Stimulated activated CD4-positive, alpha-beta T cell treated with anti-CD3 and anti-CD28 coated beads, Interleukin-4, amount 100 ng/mL, for 24 hours (primary cell): ENCODE results near the gene DCUN1D1.
"Not testable (repeated sequence)": the region's sequence is repeated elsewhere in the genome, so short reads cannot be mapped to it uniquely, and the experiment has no call there.

ENCODE experiments used
- DNase-seq: peaks from one replicate; pipeline ENCODE4 v3.0.0-alpha.2; 2020

DCUN1D1 gene

GRCh38 chr3:182980204-182981037 is at the start of gene DCUN1D1:
Gene DCUN1D1 (minus strand): TSS chr3:182980538. CDS start chr3:182980489, 49 bp downstream.
- DNase-seq = peak; percentile 88

GRCh38 chr3:183028416-183028815 is 48.1 kb upstream of the DCUN1D1 start:
- no peak for DNase-seq

DNA sequence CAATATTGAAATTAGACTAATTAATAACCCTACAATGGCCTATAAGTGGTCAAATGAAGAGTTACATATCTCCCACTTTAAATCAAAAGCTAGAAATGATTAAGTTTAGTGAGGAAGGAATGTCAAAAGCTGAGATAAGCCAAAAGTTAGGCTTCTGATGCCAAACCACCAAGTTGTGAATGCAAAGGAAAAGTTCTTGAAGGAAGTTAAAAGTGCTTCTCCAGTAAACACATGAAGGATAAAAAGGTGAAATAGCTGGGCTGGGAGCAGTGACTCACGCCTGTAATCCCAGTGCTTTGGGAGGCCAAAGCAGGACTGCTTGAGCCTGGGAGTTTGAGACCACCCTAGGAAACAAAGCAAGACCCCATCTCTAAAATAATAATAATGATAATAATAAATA is 46.9 kb upstream of the DCUN1D1 start:
- no peak for DNase-seq

DNA sequence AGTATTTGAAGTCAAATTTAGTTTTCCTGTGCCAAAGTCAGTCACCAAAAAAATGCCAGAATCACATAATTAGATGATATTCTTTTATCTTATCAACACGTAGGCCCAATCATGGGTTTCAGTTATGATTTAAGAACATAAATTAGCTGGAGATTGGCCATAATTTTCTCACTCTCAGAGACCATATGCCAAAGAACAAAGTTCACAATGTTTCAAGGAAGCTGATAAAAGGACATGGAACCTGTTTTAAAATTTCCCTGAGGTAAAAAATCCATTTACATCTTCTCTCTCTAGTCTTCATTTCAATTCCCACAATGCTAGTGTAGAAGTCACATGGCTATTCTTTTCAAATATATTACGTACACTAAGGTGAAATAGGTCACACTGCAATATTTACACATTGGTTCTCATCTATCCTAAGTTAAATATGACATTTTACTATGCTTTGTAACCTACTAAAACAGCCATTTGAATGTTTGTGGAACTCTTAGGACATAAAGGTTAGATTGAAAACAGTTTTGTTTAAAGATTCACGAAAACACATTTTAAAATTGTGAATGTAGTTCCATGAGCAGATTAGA is 42.7 kb upstream of the DCUN1D1 start:
- DNase-seq = no peak

GRCh38 chr3:183018421-183019192 is 38.3 kb upstream of the DCUN1D1 start:
- no peak for DNase-seq

DNA sequence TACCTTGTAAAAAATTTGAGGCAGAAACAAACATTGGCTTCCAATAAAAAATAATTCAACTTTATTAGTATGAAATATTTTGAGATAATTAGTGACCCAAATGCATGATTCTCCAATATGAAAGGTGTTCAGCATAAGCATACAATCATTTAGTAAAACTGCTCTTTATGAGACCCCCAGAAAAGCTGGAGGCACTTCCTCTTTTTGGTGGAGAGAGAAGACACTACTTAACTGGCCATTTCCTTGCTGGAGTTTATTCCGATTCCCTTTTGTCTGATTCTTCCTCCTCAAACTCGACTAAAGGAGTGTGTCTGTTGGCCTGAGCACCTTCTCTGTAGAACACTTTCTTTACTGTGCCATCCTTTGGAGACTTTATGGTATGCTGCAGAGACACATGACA is 34.8 kb upstream of the DCUN1D1 start:
- DNase-seq = no peak

GRCh38 chr3:183013856-183014255 is 33.5 kb upstream of the DCUN1D1 start:
- DNase-seq = no peak

DNA sequence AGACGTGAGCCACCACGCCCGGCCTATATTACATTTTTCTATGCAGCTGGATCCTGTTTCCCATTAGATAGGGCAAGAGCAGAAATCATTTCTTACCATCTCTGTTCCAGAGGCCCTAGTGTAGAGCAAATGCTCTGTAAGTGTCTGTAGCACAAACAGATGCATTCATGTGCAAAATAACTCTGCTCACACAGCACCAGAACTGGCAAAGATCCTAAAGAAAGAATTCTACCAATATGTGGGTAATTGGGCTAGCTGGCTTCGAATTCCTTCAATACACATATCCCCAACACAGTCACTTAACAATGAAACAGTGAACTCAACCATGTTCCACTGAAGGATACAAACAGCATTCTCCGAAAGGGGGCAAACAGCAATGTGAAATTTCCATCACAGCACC is 32.7 kb upstream of the DCUN1D1 start:
- no peak for DNase-seq

GRCh38 chr3:183008800-183009199 is 28.5 kb upstream of the DCUN1D1 start:
- no peak for DNase-seq

GRCh38 chr3:183008303-183008702 is 28.0 kb upstream of the DCUN1D1 start:
- no peak for DNase-seq

GRCh38 chr3:183006396-183007002 is 26.2 kb upstream of the DCUN1D1 start:
- DNase-seq = no peak

DNA sequence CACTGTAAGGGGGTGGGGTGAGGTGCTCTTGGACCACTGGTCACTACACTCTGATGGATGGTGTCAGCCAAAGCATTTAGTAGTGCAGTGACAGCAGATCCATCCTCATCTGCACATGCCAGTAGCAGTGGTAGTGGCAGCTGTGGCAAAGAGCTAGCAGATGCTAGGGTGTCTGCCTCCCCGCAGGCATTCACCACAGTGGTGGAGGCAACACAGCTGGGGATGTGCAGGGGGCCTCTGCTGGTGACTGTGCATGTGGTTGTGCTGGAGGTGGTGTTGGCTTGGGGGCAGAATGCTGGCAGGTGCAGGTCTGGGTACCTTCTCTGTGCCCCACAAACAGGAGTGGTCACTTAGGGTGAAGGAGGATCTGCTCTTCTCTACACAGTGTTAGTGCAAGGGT is 19.4 kb upstream of the DCUN1D1 start:
- no peak for DNase-seq

DNA sequence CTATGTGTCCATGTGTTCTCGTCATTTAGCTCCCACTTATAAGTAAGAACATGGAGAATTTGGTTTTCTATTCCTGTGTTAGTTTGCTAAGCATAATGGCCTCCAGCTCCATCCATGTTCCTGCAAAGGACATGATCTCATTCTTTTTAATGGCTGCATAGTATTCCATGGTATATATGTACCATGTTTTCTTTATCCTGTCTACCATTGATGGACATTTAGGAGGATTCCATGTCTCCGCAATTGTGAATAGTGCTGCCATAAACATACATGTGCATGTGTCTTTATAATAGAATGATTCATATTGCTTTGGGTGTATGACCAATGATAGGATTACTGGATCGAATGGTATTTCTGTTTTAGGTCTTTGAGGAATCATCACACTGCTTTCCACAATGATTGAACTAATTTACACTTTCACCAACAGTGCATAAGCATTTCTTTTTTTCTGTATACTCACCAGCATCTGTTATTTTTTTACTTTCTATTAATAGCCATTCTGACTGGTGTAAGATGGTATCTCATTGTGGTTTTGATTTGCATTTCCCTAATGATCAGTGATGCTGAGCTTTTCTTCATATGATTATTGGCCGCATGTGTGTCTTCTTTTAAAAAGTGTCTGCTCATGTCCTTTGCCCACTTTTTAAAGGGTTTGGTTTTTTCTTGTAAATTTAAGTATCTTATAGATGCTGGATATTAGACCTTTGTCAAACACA is 13.3 kb upstream of the DCUN1D1 start:
- DNase-seq = not testable (repeated sequence)

DNA sequence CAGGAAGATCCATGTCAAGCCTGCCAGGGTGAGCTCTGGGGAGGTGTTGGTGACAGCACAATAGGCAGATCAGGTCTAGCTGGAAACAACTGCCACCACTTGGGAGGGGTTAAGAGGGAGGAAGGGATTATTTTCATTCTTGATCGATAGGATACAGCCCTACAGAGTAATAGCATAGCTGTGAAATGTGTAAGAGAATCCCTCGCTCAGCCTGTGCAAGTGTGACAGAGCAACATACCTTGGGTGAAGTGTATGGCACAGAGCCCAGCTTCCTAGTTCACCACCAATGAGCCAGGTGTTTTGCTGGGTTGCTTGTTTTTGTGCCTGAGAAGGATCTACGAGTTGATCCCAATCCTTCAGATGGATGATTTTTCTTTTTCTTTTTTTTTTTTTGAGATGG is 9.2 kb upstream of the DCUN1D1 start:
- no peak for DNase-seq

- DNase-seq = no peak
These were observed 5.7 kb upstream of the DCUN1D1 start for GRCh38 chr3:182986021-182986420.

DNA sequence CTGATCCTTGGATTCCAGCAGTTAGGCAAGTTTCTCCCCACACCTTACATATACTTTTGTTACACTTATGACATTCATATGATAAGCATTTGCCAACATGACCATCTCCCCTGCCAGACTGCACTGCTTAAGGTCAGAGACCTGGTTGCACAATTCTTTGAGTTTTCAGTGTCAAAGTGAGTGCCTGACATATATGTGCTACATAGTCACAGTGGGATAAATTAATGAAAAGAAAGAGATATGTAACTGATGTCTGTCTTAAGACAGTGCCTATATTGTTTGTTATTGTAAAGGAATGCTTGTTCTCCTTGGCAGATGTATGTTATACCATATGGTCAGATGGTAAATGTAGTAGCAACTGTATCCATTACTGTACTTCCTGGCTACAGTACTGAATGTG is 3.5 kb upstream of the DCUN1D1 start:
- no peak for DNase-seq

- no peak for DNase-seq
These were observed 671 bp upstream of the DCUN1D1 start for GRCh38 chr3:182981038-182981380.

GRCh38 chr3:182979674-182980191 is 605 bp downstream of the DCUN1D1 start:
- DNase-seq = peak; percentile 19

GRCh38 chr3:182979103-182979673 is 1.1 kb downstream of the DCUN1D1 start:
- DNase-seq = no peak

DNA sequence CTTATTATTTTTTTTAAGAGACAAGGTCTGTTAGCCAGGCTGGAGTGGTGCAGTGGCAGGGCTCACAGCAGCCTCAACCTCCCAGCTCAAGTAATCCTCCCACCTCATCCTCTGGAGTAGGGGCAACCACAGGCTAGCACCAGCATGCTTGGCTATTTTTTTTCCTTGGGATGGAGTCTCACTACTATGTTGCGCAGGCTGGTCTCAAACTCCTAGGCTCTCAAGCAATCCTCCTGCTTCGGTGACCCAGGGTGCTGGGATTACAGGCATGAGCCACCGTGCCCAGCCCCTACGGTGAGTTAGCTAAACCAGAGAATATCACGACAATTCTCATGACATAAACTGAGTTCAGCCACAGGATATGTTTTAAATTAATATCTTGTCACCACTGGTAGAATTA is 2.0 kb downstream of the DCUN1D1 start:
- DNase-seq = no peak

DNA sequence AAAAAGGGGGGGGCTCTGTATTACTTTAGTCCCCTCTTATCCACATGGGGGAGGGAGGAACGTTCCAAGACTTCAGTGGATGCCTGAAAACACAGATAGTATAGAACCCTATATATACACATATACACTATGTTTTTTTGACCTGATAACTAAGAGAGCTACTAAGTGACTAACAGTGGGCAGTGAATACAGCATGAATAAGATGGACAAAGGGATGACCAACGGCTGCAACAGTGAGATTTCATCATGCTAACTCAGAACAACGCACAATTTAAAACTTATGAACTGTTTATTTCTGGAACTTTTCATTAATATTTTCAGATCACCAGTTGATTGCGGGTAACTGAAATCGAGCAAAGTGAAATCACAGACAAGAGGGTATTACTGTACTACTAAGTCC is 7.3 kb downstream of the DCUN1D1 start:
- no peak for DNase-seq

DNA sequence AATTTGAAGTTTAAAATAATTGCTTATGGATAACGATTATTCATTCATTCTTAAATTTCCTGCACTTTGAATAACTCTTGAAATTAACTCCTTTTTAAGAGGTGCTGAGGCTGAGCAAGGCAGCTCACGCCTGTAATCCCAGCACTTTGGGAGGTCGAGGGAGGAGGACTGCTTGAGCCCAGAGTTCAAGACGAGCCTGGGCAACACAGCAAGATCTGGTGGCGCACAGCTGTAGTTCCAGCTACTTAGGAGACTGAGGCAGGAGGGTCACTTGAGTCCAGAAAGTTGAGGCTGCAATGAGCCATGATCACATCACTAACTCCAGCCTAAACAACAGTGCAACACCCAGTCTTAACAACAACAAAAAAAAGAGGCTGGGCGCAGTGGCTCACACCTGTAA is 8.0 kb downstream of the DCUN1D1 start:
- DNase-seq = no peak
